Adrenal gland (tissue), 12 donors: ENCODE results near the gene MROH2B. TPM values are rescaled to one million over a fixed set of nuclear protein-coding genes. Genes with fewer than 3 reads are reported as not detected.

Source experiments
- DNase-seq, 7 donors: peaks; one replicate each; pipeline ENCODE4 v3.0.0-alpha.2; 2019 to 2020
- H3K27ac ChIP-seq, 5 donors: fragments of 200-600 bp; sonication (generic) in 4 of 5; 1 replicate in 3 of 5; 2 replicates in 2 of 5; pipeline versions ENCODE4 v1.5.1 to v1.8.0; 2016 to 2020; ENCODE audit warnings: mild to moderate bottlenecking in 1 of 5
- H3K27me3 ChIP-seq: fragments of 200-600 bp; 2 replicates; pipeline ENCODE4 v1.8.0; 2021
- H3K36me3 ChIP-seq, 2 donors: fragments of 200-600 bp; replicated peaks in 1 of 2; 1 replicate in 1 of 2; 2 replicates in 1 of 2; pipeline versions ENCODE4 v1.5.1 to v1.8.0; 2018 to 2022
- H3K4me1 ChIP-seq, 2 donors: fragments of 200-600 bp; replicated peaks in 1 of 2; 1 replicate in 1 of 2; 2 replicates in 1 of 2; pipeline versions ENCODE4 v1.5.1 to v1.8.0; 2018 to 2021
- H3K4me3 ChIP-seq, 4 donors: fragments of 200-600 bp; sonication (generic) in 3 of 4; one replicate each; pipeline ENCODE4 v1.5.1; 2016 to 2018
- H3K9me3 ChIP-seq, 3 donors: fragments of 200-600 bp; sonication (generic) in 1 of 3; replicated peaks in 1 of 3; 1 replicate in 2 of 3; 2 replicates in 1 of 3; pipeline versions ENCODE4 v1.5.1 to v1.8.0; 2016 to 2021
- CTCF ChIP-seq, 6 experiments: fragments of 450-650 bp in 4 of 6; fragments of 200-600 bp in 2 of 6; sonication (generic) in 1 of 6; IDR thresholded peaks; 1 replicate in 5 of 6; 2 replicates in 1 of 6; pipeline versions ENCODE4 v1.5.1 to v1.8.0; 2016 to 2021; ENCODE audit warnings: antibody characterized with exemption in 6 of 6, mild to moderate bottlenecking in 2 of 6, moderate library complexity in 1 of 6
- POLR2A ChIP-seq, 2 donors: fragments of 450-650 bp; IDR thresholded peaks; one replicate each; pipeline ENCODE4 v1.6.1; 2017; ENCODE audit warnings: antibody characterized with exemption in 2 of 2, mild to moderate bottlenecking in 2 of 2, moderate library complexity in 1 of 2
- WGBS, 4 donors: extraction: QIAGEN DNeasy Blood & Tissue Kit in 2 of 4; methylation state at CpG; one replicate each; pipeline versions ENCODE4 v1.1.5 to v1.1.7; 2013 to 2017; 5-methylcytosine and 5-hydroxymethylcytosine counted together
- intact Hi-C, 2 donors: fragments of 100-400 bp; cut with DNase I; formaldehyde crosslinking; loops; one replicate each; pipeline versions ENCODE4 v1.14.1 to v1.15.0; 2022 to 2023
- polyA plus RNA-seq, 3 donors: library from polyadenylated mRNA; stranded (reverse); fragments of 200-250 nt in 2 of 3; fragments of 350-450 nt in 1 of 3; fragmentation: Illumina TruSeq in 1 of 3; extraction: RNeasy Lipid Tissue Mini Kit (QIAGEN cat#74804) in 1 of 3; gene quantifications; one replicate each; pipeline ENCODE4 v1.2.3, GENCODE V29; 2013 to 2014
- total RNA-seq, 9 donors: library from RNA; depleted of rRNA in 4 of 9; stranded (reverse); fragments of >200 nt in 4 of 9; fragments of 120-200 nt in 1 of 9; fragmentation: NEBNext Ultra II Directional in 1 of 9; extraction: Animal tissue kit (Norgen Biotek cat#: 25700) in 1 of 9; gene quantifications; one replicate each; pipeline versions ENCODE4 v1.1.0 to v1.2.4, GENCODE V29; 2013 to 2023
- donor health status: healthy with polysubstance abuse.
- donor health status: Bipolar disorder and iron deficiency.
- donor health status: DM: yes; HTN: yes; CAD: no.
- donor health status: DM: no; HTN: no; CAD: no.
- donor health status: DM: no; HTN: no; CAD: no.
- donor health status: DM: yes; HTN: yes; CAD: no.

Gene MROH2B
- total and polyA plus RNA-seq, 12 donors = 0.03 to 0.17 (median 0.06) TPM; not detected in 9

DNA sequence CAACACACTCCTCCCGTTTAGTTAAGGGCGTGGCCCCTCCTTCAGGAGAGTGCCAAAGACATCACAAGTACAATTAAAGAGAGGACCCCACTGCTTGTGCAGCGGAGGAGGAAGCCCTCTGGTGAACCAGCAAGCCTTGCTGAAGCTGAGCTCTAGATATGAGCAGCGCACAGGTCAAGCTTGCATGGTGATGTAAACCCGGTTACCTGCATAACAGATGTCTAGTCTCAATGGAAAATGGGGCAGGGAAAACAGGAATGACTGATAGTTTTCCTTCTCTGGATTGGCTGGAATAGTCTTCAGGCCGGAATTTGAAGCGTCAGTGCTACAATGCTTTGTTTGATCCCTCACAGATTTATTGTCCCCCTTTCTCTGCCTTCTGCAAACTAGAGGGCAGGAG is 66.2 kb downstream of the MROH2B start:
- peaks cover 9 to 15% of the 10 kb centered on the region in 2 donors for H3K4me1 ChIP-seq
- 87 to 91% (median 88%) methylated on average over 6 to 7 of the region's 7 CpGs for WGBS, 4 donors
- no peak overlapping the region for H3K27ac ChIP-seq
- no peak overlapping the region for H3K4me3 ChIP-seq
- no peaks in the 10 kb centered on the region for H3K36me3 ChIP-seq
- no peak for TF ChIP-seq CTCF (IDR thresholded peaks at IDR 0.05)
- TF ChIP-seq POLR2A (IDR thresholded peaks at IDR 0.05) = no peak
- no peaks in the 10 kb centered on the region for H3K9me3 ChIP-seq
- DNase-seq = no peak
- intact Hi-C loops = no loop called here
- no peaks in the 10 kb centered on the region for H3K27me3 ChIP-seq

GRCh38 chr5:41003670-41004376 is 67.3 kb downstream of the MROH2B start:
- Histone ChIP-seq H3K27me3 (no peaks in the 10 kb centered on the region), H3K4me3 (no peak overlapping the region), H3K4me1 (peaks cover 4 to 6% of the 10 kb centered on the region in 2 donors), H3K9me3 (no peaks in the 10 kb centered on the region), H3K36me3 (no peaks in the 10 kb centered on the region), H3K27ac (no peak overlapping the region)
- intact Hi-C loops = no loop called here
- TF ChIP-seq POLR2A (IDR thresholded peaks at IDR 0.05) = no peak
- WGBS, 4 donors = 69 to 80% (median 74%) methylated on average over 3 of the region's 3 CpGs
- no peak for DNase-seq

- no peak for DNase-seq
- Histone ChIP-seq H3K36me3 (no peaks in the 10 kb centered on the region), H3K9me3 (no peaks in the 10 kb centered on the region), H3K4me1 (no peaks in the 10 kb centered on the region), H3K4me3 (no peak overlapping the region), H3K27ac (no peak overlapping the region), H3K27me3 (no peaks in the 10 kb centered on the region)
- no peak for TF ChIP-seq CTCF (IDR thresholded peaks at IDR 0.05)
- no peak for TF ChIP-seq POLR2A (IDR thresholded peaks at IDR 0.05)
- intact Hi-C loops = no loop called here
- 93 to 96% (median 95%) methylated on average over 4 of the region's 4 CpGs for WGBS, 4 donors
Observed at GRCh38 chr5:40999966-41000365, 71.2 kb downstream of the MROH2B start.

GRCh38 chr5:40999142-40999541 is 72.0 kb downstream of the MROH2B start:
- TF ChIP-seq POLR2A (IDR thresholded peaks at IDR 0.05) = no peak
- no peak for TF ChIP-seq CTCF (IDR thresholded peaks at IDR 0.05)
- WGBS, 4 donors = 79 to 88% (median 84%) methylated on average over 1 of the region's 1 CpG
- DNase-seq = no peak
- Histone ChIP-seq H3K36me3 (no peaks in the 10 kb centered on the region), H3K4me3 (no peak overlapping the region), H3K4me1 (no peaks in the 10 kb centered on the region), H3K27ac (no peak overlapping the region), H3K9me3 (no peaks in the 10 kb centered on the region), H3K27me3 (no peaks in the 10 kb centered on the region)
- intact Hi-C loops = no loop called here
